Left renal cortex interstitium (tissue), 4 donors: Measurements from ENCODE around the gene MYOZ2. TPM values are rescaled to one million over a fixed set of nuclear protein-coding genes. Genes with fewer than 3 reads are reported as not detected.

Source experiments
- DNase-seq, 4 donors: peaks; one replicate each; pipeline ENCODE4 v3.0.0-alpha.2; 2013; ENCODE audit warnings: low read depth in 4 of 4, low spot score in 2 of 4, missing footprints in 1 of 4
- polyA plus RNA-seq, 4 donors: library from polyadenylated mRNA; unstranded; fragments of 120-200 nt; gene quantifications; one replicate each; pipeline ENCODE4 v1.2.1, GENCODE V29; 2013; ENCODE audit not compliant: insufficient read length in 4 of 4

MYOZ2 gene
- polyA plus RNA-seq, 4 donors: 0.29 to 0.55 (median 0.36) TPM

GRCh38 chr4:119233750-119234149 lies 98.1 kb downstream of the MYOZ2 start:
- no peak for DNase-seq

DNA sequence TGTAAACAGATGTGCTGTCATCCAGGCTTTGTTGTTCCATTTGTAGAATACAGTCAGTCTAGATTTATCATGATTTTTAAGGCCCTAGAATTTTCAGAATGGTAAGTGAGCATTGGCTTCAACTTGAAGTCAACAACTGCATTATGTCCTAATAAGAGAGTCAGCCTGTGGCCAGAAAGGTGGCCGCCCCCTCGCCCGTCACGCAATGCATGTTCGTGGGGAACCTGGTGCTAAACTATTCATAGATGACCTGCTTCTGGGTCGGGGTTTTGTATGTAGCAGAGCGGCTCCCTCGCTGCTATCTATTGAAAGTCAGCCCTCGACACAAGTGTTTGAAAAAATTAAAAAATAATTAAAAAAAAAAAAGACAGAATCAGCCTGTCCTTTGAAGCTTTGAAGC lies 101.6 kb downstream of the MYOZ2 start:
- no peak for DNase-seq

Other genes starting within 250 kb of the MYOZ2 start
- 10 to 100 TPM; 13.2 to 25.8 (median 17.4) TPM for gene SYNPO2, start 247.0 kb upstream of the MYOZ2 start, polyA plus RNA-seq
- gene USP53, start 76.9 kb downstream of the MYOZ2 start, polyA plus RNA-seq: 10 to 100 TPM; 34.0 to 46.2 (median 39.2) TPM
- 1 to 10 TPM in 2 of 4 donors, under 1 TPM in 2; 0.06 to 1.3 (median 0.96) TPM for gene FABP2, start 186.3 kb downstream of the MYOZ2 start, polyA plus RNA-seq